GM19468 (cell line): ENCODE results near the gene TSPYL4.
"Not testable (repeated sequence)": the region's sequence is repeated elsewhere in the genome, so short reads cannot be mapped to it uniquely, and the experiment has no call there.

ENCODE experiments used
- ATAC-seq: cut with Tn5 transposase; IDR thresholded peaks from one replicate; pipeline ENCODE4 v1.9.1; 2021; ENCODE audit warnings: mild to moderate bottlenecking, moderate library complexity, moderate number of reproducible peaks; ENCODE audit not compliant: unreplicated experiment; ENCODE audit errors: extremely low read depth

TSPYL4 gene

GRCh38 chr6:116253505-116254296 is at the start of gene TSPYL4:
TSPYL4 (minus strand) TSS chr6:116254075; CDS start chr6:116254008, 67 bp downstream.
- ATAC-seq = peak; percentile 100

GRCh38 chr6:116301104-116301503 is 47.2 kb upstream of the TSPYL4 start:
- ATAC-seq = no peak

GRCh38 chr6:116300566-116300965 is 46.7 kb upstream of the TSPYL4 start:
- ATAC-seq = no peak

- ATAC-seq = peak; percentile 71
These were observed 45.1 kb upstream of the TSPYL4 start for GRCh38 chr6:116298973-116299372.

- ATAC-seq = no peak
These were observed 44.4 kb upstream of the TSPYL4 start for GRCh38 chr6:116298273-116298672.

GRCh38 chr6:116292553-116292952 is 38.7 kb upstream of the TSPYL4 start:
- ATAC-seq = no peak

GRCh38 chr6:116291701-116292396 is 38.0 kb upstream of the TSPYL4 start:
- no peak for ATAC-seq

GRCh38 chr6:116290799-116291198 is 36.9 kb upstream of the TSPYL4 start:
- ATAC-seq = no peak

- no peak for ATAC-seq
These were observed 36.0 kb upstream of the TSPYL4 start for GRCh38 chr6:116289876-116290275.

GRCh38 chr6:116287689-116288282 is 33.9 kb upstream of the TSPYL4 start:
- ATAC-seq = peak; percentile 48

GRCh38 chr6:116286773-116287358 is 33.0 kb upstream of the TSPYL4 start:
- ATAC-seq = no peak

- not testable (repeated sequence) for ATAC-seq
These were observed 31.1 kb upstream of the TSPYL4 start for GRCh38 chr6:116284984-116285383.

GRCh38 chr6:116283191-116283590 is 29.3 kb upstream of the TSPYL4 start:
- no peak for ATAC-seq

GRCh38 chr6:116282698-116283097 is 28.8 kb upstream of the TSPYL4 start:
- ATAC-seq = no peak

GRCh38 chr6:116280933-116281316 is 27.1 kb upstream of the TSPYL4 start:
- no peak for ATAC-seq

- ATAC-seq = no peak
These were observed 26.5 kb upstream of the TSPYL4 start for GRCh38 chr6:116280161-116280932.

GRCh38 chr6:116279232-116280160 is 25.6 kb upstream of the TSPYL4 start, which contains the start of gene TSPYL1:
TSPYL1 (minus strand) TSS chr6:116279930; CDS start chr6:116279830, 100 bp downstream.
- peak; percentile 97 for ATAC-seq

- no peak for ATAC-seq
These were observed 25.0 kb upstream of the TSPYL4 start for GRCh38 chr6:116278854-116279231.

- ATAC-seq = no peak
These were observed 24.6 kb upstream of the TSPYL4 start for GRCh38 chr6:116278481-116278829.
